HEK293 (cell line): Measurements from ENCODE around the gene FRMPD4.

Experiments
- CTCF ChIA-PET: fragments of 350-600 bp; formaldehyde crosslinking; extraction: SDS; loops from one replicate; lab custom pipeline; 2021; ENCODE audit warnings: antibody characterized with exemption; lab: Yijun Ruan, JAX
- POLR2A ChIA-PET: fragments of 300-600 bp; formaldehyde crosslinking; extraction: SDS; loops from one replicate; lab custom pipeline; 2020; ENCODE audit warnings: antibody characterized with exemption, inconsistent platforms; lab: Yijun Ruan, JAX
- H3K27ac ChIP-seq: fragments of 200-500 bp; sonication (Bioruptor generic); 2 replicates; pipeline ENCODE4 v1.5.1; 2014; ENCODE audit warnings: low read depth, low read length, control low read depth, inconsistent platforms; ENCODE audit errors: extremely low read depth
- H3K36me3 ChIP-seq, 2 experiments: fragments of 200-500 bp in 1 of 2; sonication (Bioruptor generic) in 1 of 2; 1 replicate in 1 of 2; 2 replicates in 1 of 2; pipeline ENCODE4 v1.5.1; 2014 to 2017; ENCODE audit warnings: inconsistent platforms in 2 of 2, low read length in 2 of 2; ENCODE audit not compliant: control insufficient read depth in 2 of 2, insufficient read depth in 1 of 2
- H3K4me1 ChIP-seq: fragments of 200-500 bp; sonication (Bioruptor generic); 2 replicates; pipeline ENCODE4 v1.5.1; 2014; ENCODE audit warnings: mild to moderate bottlenecking, low read length, inconsistent platforms; ENCODE audit not compliant: control insufficient read depth, insufficient read depth
- H3K4me3 ChIP-seq: 2 replicates; pipeline ENCODE4 v1.5.1; 2011; ENCODE audit warnings: low read depth, mild to moderate bottlenecking, control low read depth, low read length, moderate library complexity
- H3K9me3 ChIP-seq: fragments of 200-500 bp; sonication (Bioruptor generic); 2 replicates; pipeline ENCODE4 v1.5.1; 2014; ENCODE audit warnings: low read depth, low read length, inconsistent platforms; ENCODE audit not compliant: control insufficient read depth, insufficient read depth
- GLI4 ChIP-seq: fragments of 450-650 bp; formaldehyde crosslinking; IDR thresholded peaks from 2 replicates; pipeline ENCODE4 v1.5.1; 2016; ENCODE audit warnings: missing biosample characterization, missing genetic modification characterization
- HOXA7 ChIP-seq: sonication (generic); formaldehyde crosslinking; IDR thresholded peaks from 2 replicates; pipeline ENCODE4 v1.8.1; 2022; ENCODE audit warnings: missing genetic modification reagents, borderline replicate concordance
- KLF8 ChIP-seq: fragments of 450-650 bp; formaldehyde crosslinking; IDR thresholded peaks from 2 replicates; pipeline ENCODE4 v1.5.1; 2016; ENCODE audit warnings: missing biosample characterization, missing genetic modification characterization
- MZF1 ChIP-seq: fragments of 450-650 bp; formaldehyde crosslinking; IDR thresholded peaks from 2 replicates; pipeline ENCODE4 v1.5.1; 2017; ENCODE audit warnings: missing biosample characterization, missing genetic modification characterization, borderline replicate concordance
- SALL2 ChIP-seq: fragments of 450-650 bp; formaldehyde crosslinking; IDR thresholded peaks from 2 replicates; pipeline ENCODE4 v1.5.0; 2017; ENCODE audit warnings: missing biosample characterization, mild to moderate bottlenecking, missing genetic modification characterization, borderline replicate concordance
- SCRT1 ChIP-seq: fragments of 450-650 bp; formaldehyde crosslinking; IDR thresholded peaks from 2 replicates; pipeline ENCODE4 v1.5.1; 2016; ENCODE audit warnings: missing biosample characterization, missing genetic modification characterization, borderline replicate concordance
- SCRT2 ChIP-seq: fragments of 450-650 bp; formaldehyde crosslinking; IDR thresholded peaks from 2 replicates; pipeline ENCODE4 v1.5.1; 2016; ENCODE audit warnings: missing biosample characterization, missing genetic modification characterization
- SETDB1 ChIP-seq: IDR thresholded peaks from one replicate; pipeline ENCODE4 v1.6.1; 2017; ENCODE audit warnings: mild to moderate bottlenecking, low read length, moderate library complexity, mixed read lengths; ENCODE audit not compliant: insufficient read length
- TRIM28 ChIP-seq: IDR thresholded peaks from 2 replicates; pipeline ENCODE4 v1.6.1; 2011; ENCODE audit warnings: low read length, control low read depth, borderline replicate concordance
- ZNF121 ChIP-seq: fragments of 450-650 bp; formaldehyde crosslinking; IDR thresholded peaks from 2 replicates; pipeline ENCODE4 v1.5.1; 2016; ENCODE audit warnings: missing biosample characterization, missing genetic modification characterization
- ZNF138 ChIP-seq: fragments of 450-650 bp; formaldehyde crosslinking; IDR thresholded peaks from 2 replicates; pipeline ENCODE4 v1.5.1; 2016; ENCODE audit warnings: missing biosample characterization, missing genetic modification characterization, borderline replicate concordance
- ZNF140 ChIP-seq: fragments of 450-650 bp; formaldehyde crosslinking; IDR thresholded peaks from 2 replicates; pipeline ENCODE4 v1.5.1; 2016; ENCODE audit warnings: missing biosample characterization, missing genetic modification characterization
- ZNF16 ChIP-seq: fragments of 450-650 bp; formaldehyde crosslinking; IDR thresholded peaks from 2 replicates; pipeline ENCODE4 v1.5.1; 2016; ENCODE audit warnings: low read depth, missing biosample characterization, missing genetic modification characterization
- ZNF223 ChIP-seq: fragments of 450-650 bp; formaldehyde crosslinking; IDR thresholded peaks from 2 replicates; pipeline ENCODE4 v1.5.1; 2016; ENCODE audit warnings: missing biosample characterization, missing genetic modification characterization
- ZNF23 ChIP-seq: fragments of 450-650 bp; formaldehyde crosslinking; IDR thresholded peaks from 2 replicates; pipeline ENCODE4 v1.5.1; 2016; ENCODE audit warnings: missing biosample characterization, missing genetic modification characterization, borderline replicate concordance
- ZNF239 ChIP-seq: fragments of 450-650 bp; formaldehyde crosslinking; IDR thresholded peaks from 2 replicates; pipeline ENCODE4 v1.5.1; 2016; ENCODE audit warnings: missing biosample characterization, missing genetic modification characterization
- ZNF292 ChIP-seq: fragments of 450-650 bp; formaldehyde crosslinking; IDR thresholded peaks from 2 replicates; pipeline ENCODE4 v1.5.1; 2016; ENCODE audit warnings: low read depth, missing biosample characterization, missing genetic modification characterization, borderline replicate concordance
- ZNF324 ChIP-seq: fragments of 450-650 bp; formaldehyde crosslinking; IDR thresholded peaks from 2 replicates; pipeline ENCODE4 v1.5.1; 2016; ENCODE audit warnings: missing biosample characterization, missing genetic modification characterization
- ZNF350 ChIP-seq: fragments of 450-650 bp; formaldehyde crosslinking; IDR thresholded peaks from 2 replicates; pipeline ENCODE4 v1.5.0; 2017; ENCODE audit warnings: missing biosample characterization, mild to moderate bottlenecking, missing genetic modification characterization
- ZNF449 ChIP-seq: fragments of 450-650 bp; formaldehyde crosslinking; IDR thresholded peaks from 2 replicates; pipeline ENCODE4 v1.5.1; 2017; ENCODE audit warnings: missing biosample characterization, mild to moderate bottlenecking, missing genetic modification characterization, moderate library complexity
- ZNF529 ChIP-seq: fragments of 450-650 bp; formaldehyde crosslinking; IDR thresholded peaks from 2 replicates; pipeline ENCODE4 v1.5.1; 2017; ENCODE audit warnings: missing genetic modification characterization, missing biosample characterization; ENCODE audit not compliant: insufficient replicate concordance
- ZNF549 ChIP-seq: fragments of 450-650 bp; IDR thresholded peaks from 2 replicates; pipeline ENCODE4 v1.5.1; 2018; ENCODE audit warnings: missing biosample characterization, missing genetic modification characterization, mild to moderate bottlenecking, inconsistent platforms, moderate library complexity
- ZNF555 ChIP-seq: fragments of 450-650 bp; formaldehyde crosslinking; conservative IDR thresholded peaks from 2 replicates; pipeline ENCODE4 v1.5.1; 2017; ENCODE audit warnings: missing biosample characterization, mild to moderate bottlenecking, missing genetic modification characterization, inconsistent platforms
- ZNF561 ChIP-seq: fragments of 450-650 bp; IDR thresholded peaks from 2 replicates; pipeline ENCODE4 v1.5.1; 2018; ENCODE audit warnings: missing biosample characterization, missing genetic modification characterization, borderline replicate concordance
- ZNF626 ChIP-seq: fragments of 450-650 bp; sonication (Bioruptor Pico); formaldehyde crosslinking; IDR thresholded peaks from 2 replicates; pipeline ENCODE4 v1.5.1; 2018; ENCODE audit warnings: missing biosample characterization, missing genetic modification characterization, inconsistent platforms
- ZNF660 ChIP-seq: fragments of 450-650 bp; IDR thresholded peaks from 2 replicates; pipeline ENCODE4 v1.5.1; 2018; ENCODE audit warnings: missing biosample characterization, mild to moderate bottlenecking, missing genetic modification characterization
- ZNF677 ChIP-seq: fragments of 450-650 bp; IDR thresholded peaks from 2 replicates; pipeline ENCODE4 v1.5.0; 2018; ENCODE audit warnings: missing biosample characterization, mild to moderate bottlenecking, missing genetic modification characterization, moderate library complexity
- ZNF701 ChIP-seq: fragments of 450-650 bp; formaldehyde crosslinking; IDR thresholded peaks from 2 replicates; pipeline ENCODE4 v1.5.1; 2016; ENCODE audit warnings: missing biosample characterization, missing genetic modification characterization
- ZNF785 ChIP-seq: fragments of 450-650 bp; formaldehyde crosslinking; IDR thresholded peaks from 2 replicates; pipeline ENCODE4 v1.5.1; 2016; ENCODE audit warnings: missing biosample characterization, missing genetic modification characterization
- TF ChIP-seq, protein P1 (sequence below): fragments of 450-650 bp; formaldehyde crosslinking; IDR thresholded peaks from 2 replicates; pipeline ENCODE4 v1.5.1; 2016; ENCODE audit warnings: missing biosample characterization, missing genetic modification characterization

The FRMPD4 gene

DNA sequence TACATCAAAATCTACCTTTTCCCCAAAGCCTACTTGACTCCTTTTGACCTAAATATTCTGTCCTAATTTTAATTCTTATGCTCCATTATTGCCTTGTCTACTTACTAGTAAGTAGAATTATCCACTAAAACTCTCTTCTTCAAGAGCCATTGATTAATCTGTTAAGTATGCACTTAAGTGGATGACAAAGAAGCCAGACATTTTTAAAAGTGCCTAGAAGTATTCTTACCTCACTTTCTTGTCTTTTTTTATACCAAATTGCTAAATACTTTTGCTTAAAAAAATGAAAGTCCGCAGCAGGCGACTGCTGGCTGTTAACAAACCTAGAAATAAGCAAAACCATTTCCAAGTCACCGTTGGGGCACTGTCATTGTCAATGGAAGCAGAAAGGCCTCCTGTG, 20.1 kb upstream of the FRMPD4 start:
- H3K36me3 ChIP-seq: no peaks in the 10 kb centered on the region
- TF ChIP-seq HOXA7 (CRISPR knock-in tag) (no peak), ZNF324 (tag by site-specific recombination) (no peak), ZNF121 (tag by site-specific recombination) (no peak), ZNF292 (tag by site-specific recombination) (no peak), ZNF701 (tag by site-specific recombination) (no peak), KLF8 (no peak), ZNF223 (tag by site-specific recombination) (no peak), ZNF138 (no peak), ZNF140 (tag by site-specific recombination) (no peak), ZNF561 (tag by site-specific recombination) (no peak), MZF1 (no peak), ZNF785 (tag by site-specific recombination) (no peak), ZNF660 (tag by site-specific recombination) (no peak), ZNF350 (no peak), ZNF449 (tag by site-specific recombination) (no peak), GLI4 (tag by site-specific recombination) (no peak)
- H3K4me3 ChIP-seq: no peak overlapping the region
- H3K9me3 ChIP-seq: no peaks in the 10 kb centered on the region
- no peak overlapping the region for H3K27ac ChIP-seq
- POLR2A ChIA-PET: no interaction called here
- H3K4me1 ChIP-seq: no peaks in the 10 kb centered on the region
- CTCF ChIA-PET: interaction anchor here (0.7 kb wide), 1 partner anchor 968 kb away, joined by 3 read pairs; no protein-coding TSS in a partner anchor

DNA sequence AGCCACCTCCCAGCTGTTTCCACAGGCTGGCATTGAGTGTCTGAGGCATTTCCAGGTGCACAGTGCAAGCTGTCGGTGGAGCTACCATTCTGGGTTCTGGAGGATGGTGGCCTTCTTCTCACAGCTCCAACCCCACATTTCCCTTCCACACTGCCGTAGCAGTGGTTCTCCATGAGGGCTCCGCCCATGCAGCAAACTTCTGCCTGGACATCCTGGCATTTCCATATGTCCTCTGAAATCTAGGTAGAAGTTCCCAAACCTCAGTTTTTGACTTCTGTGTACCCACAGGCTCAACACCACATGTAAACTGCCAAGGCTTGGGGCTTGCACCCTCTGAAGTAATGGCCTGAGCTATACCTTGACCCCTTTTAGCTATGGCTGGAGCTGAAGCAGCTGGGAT, 10.3 kb upstream of the FRMPD4 start:
- POLR2A ChIA-PET: no interaction called here
- no peaks in the 10 kb centered on the region for H3K4me1 ChIP-seq
- H3K9me3 ChIP-seq: no peaks in the 10 kb centered on the region
- no peak overlapping the region for H3K4me3 ChIP-seq
- TF ChIP-seq ZNF549 (tag by site-specific recombination) (peak; percentile 52; the same call in 1 of the 2 replicates), ZNF239 (tag by site-specific recombination) (no peak), SCRT1 (no peak), ZNF626 (tag by site-specific recombination) (peak; percentile 94), ZNF555 (tag by site-specific recombination) (no peak), ZNF23 (no peak), TRIM28 (peak; percentile 96; the same call in 1 of the 2 replicates), ZNF529 (tag by site-specific recombination) (peak; percentile 16), ZNF292 (tag by site-specific recombination) (no peak), SCRT2 (tag by site-specific recombination) (no peak), ZNF16 (tag by site-specific recombination) (no peak), ZNF677 (tag by site-specific recombination) (no peak), SALL2 (tag by site-specific recombination) (no peak), SETDB1 (peak; percentile 97)
- TF ChIP-seq, protein P1, sequence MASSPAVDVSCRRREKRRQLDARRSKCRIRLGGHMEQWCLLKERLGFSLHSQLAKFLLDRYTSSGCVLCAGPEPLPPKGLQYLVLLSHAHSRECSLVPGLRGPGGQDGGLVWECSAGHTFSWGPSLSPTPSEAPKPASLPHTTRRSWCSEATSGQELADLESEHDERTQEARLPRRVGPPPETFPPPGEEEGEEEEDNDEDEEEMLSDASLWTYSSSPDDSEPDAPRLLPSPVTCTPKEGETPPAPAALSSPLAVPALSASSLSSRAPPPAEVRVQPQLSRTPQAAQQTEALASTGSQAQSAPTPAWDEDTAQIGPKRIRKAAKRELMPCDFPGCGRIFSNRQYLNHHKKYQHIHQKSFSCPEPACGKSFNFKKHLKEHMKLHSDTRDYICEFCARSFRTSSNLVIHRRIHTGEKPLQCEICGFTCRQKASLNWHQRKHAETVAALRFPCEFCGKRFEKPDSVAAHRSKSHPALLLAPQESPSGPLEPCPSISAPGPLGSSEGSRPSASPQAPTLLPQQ (tag by site-specific recombination): no peak
- TF ChIP-seq, all 188 proteins: peak for 5
- no peaks in the 10 kb centered on the region for H3K36me3 ChIP-seq
- CTCF ChIA-PET: no interaction called here
- no peak overlapping the region for H3K27ac ChIP-seq
